BE2C (cell line): ENCODE measurements around the gene BTRC.
"Not testable (repeated sequence)": the region's sequence is repeated elsewhere in the genome, so short reads cannot be mapped to it uniquely, and the experiment has no call there.

Source experiments
- DNase-seq: peaks from one replicate; pipeline ENCODE4 v3.0.0-alpha.2; 2020
- H3K27me3 ChIP-seq: fragments of 250-450 bp; sonication (Bioruptor Pico); 2 replicates; pipeline ENCODE4 v1.5.1; 2020; ENCODE audit warnings: mild to moderate bottlenecking
- H3K36me3 ChIP-seq: fragments of 250-450 bp; sonication (Bioruptor Pico); 2 replicates; pipeline ENCODE4 v1.5.1; 2020; ENCODE audit warnings: mild to moderate bottlenecking
- H3K4me1 ChIP-seq: fragments of 250-450 bp; sonication (Bioruptor Pico); 2 replicates; pipeline ENCODE4 v1.5.1; 2020
- H3K4me3 ChIP-seq: 2 replicates; pipeline ENCODE4 v1.5.1; 2011; ENCODE audit warnings: low read depth, low read length
- H3K9me3 ChIP-seq: fragments of 250-450 bp; sonication (Bioruptor Pico); 2 replicates; pipeline ENCODE4 v1.5.1; 2020
- CTCF ChIP-seq: IDR thresholded peaks from 2 replicates; pipeline ENCODE4 v1.5.1; 2012; ENCODE audit warnings: mild to moderate bottlenecking, low read depth, low read length

BTRC gene

DNA sequence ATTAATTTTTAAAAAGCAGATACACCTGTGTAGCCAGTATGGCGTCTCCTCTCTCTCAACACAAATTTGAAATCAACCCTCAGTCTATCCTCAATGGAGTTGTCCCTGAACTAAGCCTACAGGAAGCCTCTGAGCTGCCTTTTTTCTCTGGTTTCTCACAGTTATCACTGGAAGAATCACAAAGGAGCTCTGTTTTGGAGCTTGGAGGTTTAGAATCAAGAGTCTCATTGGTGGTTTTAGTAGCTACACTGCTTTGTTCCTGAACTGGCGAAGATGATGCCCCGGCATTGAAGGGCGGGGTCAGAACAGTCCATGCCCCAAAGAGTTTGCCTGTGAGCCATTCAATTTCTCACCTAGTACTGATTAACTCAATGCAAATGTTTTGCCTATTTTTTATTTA lies 16.1 kb upstream of the BTRC start:
- Histone ChIP-seq H3K36me3 (no peaks in the 10 kb centered on the region), H3K4me3 (no peak overlapping the region), H3K4me1 (no peaks in the 10 kb centered on the region), H3K9me3 (no peaks in the 10 kb centered on the region), H3K27me3 (no peaks in the 10 kb centered on the region)
- DNase-seq: no peak
- no peak for TF ChIP-seq CTCF

- Histone ChIP-seq H3K4me1 (no peaks in the 10 kb centered on the region), H3K36me3 (no peaks in the 10 kb centered on the region), H3K4me3 (no peak overlapping the region), H3K9me3 (no peaks in the 10 kb centered on the region), H3K27me3 (no peaks in the 10 kb centered on the region)
- TF ChIP-seq CTCF: no peak
- DNase-seq: no peak
These were observed 12.5 kb upstream of the BTRC start for GRCh38 chr10:101341438-101341837.

- no peaks in the 10 kb centered on the region for H3K36me3 ChIP-seq
- no peak overlapping the region for H3K4me3 ChIP-seq
- DNase-seq: no peak
- no peaks in the 10 kb centered on the region for H3K27me3 ChIP-seq
- no peak for TF ChIP-seq CTCF
- no peaks in the 10 kb centered on the region for H3K9me3 ChIP-seq
- no peaks in the 10 kb centered on the region for H3K4me1 ChIP-seq
These were observed 7.8 kb upstream of the BTRC start for GRCh38 chr10:101346177-101346576.

DNA sequence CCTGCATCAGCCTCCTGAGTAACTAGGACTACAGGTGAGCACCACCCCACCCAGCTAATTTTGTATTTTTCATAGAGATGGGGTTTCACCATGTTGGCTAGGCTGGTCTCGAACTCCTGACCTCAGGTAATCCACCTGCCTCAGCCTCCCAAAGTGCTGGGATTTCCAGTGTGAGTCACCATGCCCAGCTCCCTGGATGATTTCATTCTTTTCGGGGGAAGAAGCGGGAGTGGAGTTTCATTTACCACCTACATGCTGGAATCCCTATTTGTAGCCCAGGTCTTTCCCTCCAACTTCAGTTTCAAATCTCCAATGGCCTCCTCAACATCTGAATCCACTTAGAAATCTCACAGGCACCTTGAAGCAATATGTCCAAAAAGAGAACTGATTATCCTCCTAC lies 2.9 kb upstream of the BTRC start:
- H3K4me1 ChIP-seq: 0 out of 2 replicates have a peak, but pooled peaks cover 3% of the 10 kb centered on the region
- no peak for DNase-seq
- no peaks in the 10 kb centered on the region for H3K36me3 ChIP-seq
- no peaks in the 10 kb centered on the region; the same call in 1 of the 2 replicates for H3K9me3 ChIP-seq
- H3K4me3 ChIP-seq: no peak overlapping the region
- no peak for TF ChIP-seq CTCF
- H3K27me3 ChIP-seq: no peaks in the 10 kb centered on the region

DNA sequence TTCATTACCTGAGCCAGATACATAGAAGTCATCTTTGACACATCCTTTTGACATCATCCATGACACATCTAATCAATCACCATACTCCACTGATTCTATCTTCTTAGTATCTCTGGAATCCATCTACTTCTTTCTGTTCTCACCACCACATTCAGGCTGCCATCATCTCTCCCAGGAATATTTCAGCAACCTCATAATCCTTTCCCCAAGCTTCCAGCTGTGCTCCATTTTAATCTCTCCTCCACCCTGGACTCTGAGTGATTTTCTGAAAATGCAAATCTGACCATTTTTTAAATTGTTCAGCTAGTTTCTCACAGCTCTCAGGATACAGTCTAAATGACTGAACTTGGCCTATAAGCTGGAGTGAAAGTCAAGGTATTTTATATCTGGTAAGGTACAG lies 2.5 kb upstream of the BTRC start:
- Histone ChIP-seq H3K4me1 (0 out of 2 replicates have a peak, but pooled peaks cover 3% of the 10 kb centered on the region), H3K9me3 (no peaks in the 10 kb centered on the region; the same call in 1 of the 2 replicates), H3K27me3 (no peaks in the 10 kb centered on the region), H3K36me3 (no peaks in the 10 kb centered on the region; the same call in 1 of the 2 replicates), H3K4me3 (no peak overlapping the region)
- no peak for DNase-seq
- no peak for TF ChIP-seq CTCF

DNA sequence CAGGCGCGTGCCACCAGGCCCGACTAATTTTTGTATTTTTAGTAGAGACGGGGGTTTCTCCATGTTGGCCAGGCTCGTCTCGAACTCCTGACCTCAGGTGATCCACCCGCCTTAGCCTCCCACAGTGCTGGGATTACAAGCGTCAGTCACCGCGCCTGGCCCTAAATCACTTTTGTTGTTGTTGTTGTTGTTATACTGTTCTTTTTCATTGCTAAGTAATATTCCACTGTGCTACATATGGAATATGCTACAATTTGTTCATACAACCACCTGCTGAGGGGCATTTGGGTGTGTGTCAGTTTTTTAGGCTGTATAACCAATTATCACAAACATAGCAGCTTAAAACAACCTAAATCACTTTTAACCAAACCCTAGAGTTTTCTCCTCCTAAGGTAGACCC lies 1.1 kb upstream of the BTRC start:
- peak overlapping the region; percentile 72 for H3K4me3 ChIP-seq
- not testable (repeated sequence) for H3K4me1 ChIP-seq, H3K27me3 ChIP-seq, DNase-seq, H3K36me3 ChIP-seq, H3K9me3 ChIP-seq
